Testis (tissue), 3 donors: Measurements from ENCODE around the gene XYLT1. TPM values are rescaled to one million over a fixed set of nuclear protein-coding genes. Genes with fewer than 3 reads are reported as not detected.

Experiments
- DNase-seq: peaks from one replicate; pipeline ENCODE4 v3.0.0-alpha.2; 2019
- H3K27ac ChIP-seq, 2 donors: fragments of 200-600 bp; sonication (generic); one replicate each; pipeline ENCODE4 v1.5.1; 2019
- H3K27me3 ChIP-seq: fragments of 200-600 bp; sonication (generic); one replicate; pipeline ENCODE4 v1.5.1; 2019
- H3K36me3 ChIP-seq: fragments of 200-600 bp; sonication (generic); one replicate; pipeline ENCODE4 v1.5.1; 2017; ENCODE audit warnings: low read depth; ENCODE audit errors: missing control alignments
- H3K4me1 ChIP-seq: fragments of 200-600 bp; sonication (generic); one replicate; pipeline ENCODE4 v1.5.1; 2019
- H3K4me3 ChIP-seq, 2 donors: fragments of 200-600 bp; sonication (generic); one replicate each; pipeline ENCODE4 v1.5.1; 2017 to 2019
- H3K9me3 ChIP-seq: fragments of 200-600 bp; sonication (generic); one replicate; pipeline ENCODE4 v1.5.1; 2017
- CTCF ChIP-seq, 3 experiments: fragments of 450-650 bp in 2 of 3; fragments of 200-600 bp in 1 of 3; sonication (generic) in 1 of 3; IDR thresholded peaks; one replicate each; pipeline ENCODE4 v1.5.1; 2016 to 2019; ENCODE audit warnings: antibody characterized with exemption in 3 of 3, mild to moderate bottlenecking in 2 of 3, moderate library complexity in 1 of 3
- POLR2A ChIP-seq: fragments of 450-650 bp; IDR thresholded peaks from one replicate; pipeline ENCODE4 v1.6.1; 2017; ENCODE audit warnings: antibody characterized with exemption, mild to moderate bottlenecking, moderate library complexity
- WGBS, 2 donors: methylation state at CpG; one replicate each; pipeline ENCODE4 v1.1.5; 2018; 5-methylcytosine and 5-hydroxymethylcytosine counted together
- intact Hi-C: fragments of 100-400 bp; cut with DNase I; formaldehyde crosslinking; loops from one replicate; pipeline ENCODE4 v1.15.1; 2023; ENCODE audit warnings: low total_unique reads
- polyA plus RNA-seq: library from polyadenylated mRNA; stranded (reverse); fragments of 350-450 nt; fragmentation: Illumina TruSeq; extraction: RNeasy Lipid Tissue Mini Kit (QIAGEN cat#74804); gene quantifications from one replicate; pipeline ENCODE4 v1.2.3, GENCODE V29; 2014; ENCODE audit warnings: low read depth, low replicate concordance; ENCODE audit not compliant: insufficient read depth
- total RNA-seq, 2 donors: library from RNA; depleted of rRNA; stranded (reverse); fragments of >200 nt; gene quantifications; one replicate each; pipeline ENCODE4 v1.2.3, GENCODE V29; 2016

XYLT1 gene
- total and polyA plus RNA-seq, 3 donors from 2014 or later, result 6.5 to 20.7 (median 13.6) TPM

DNA sequence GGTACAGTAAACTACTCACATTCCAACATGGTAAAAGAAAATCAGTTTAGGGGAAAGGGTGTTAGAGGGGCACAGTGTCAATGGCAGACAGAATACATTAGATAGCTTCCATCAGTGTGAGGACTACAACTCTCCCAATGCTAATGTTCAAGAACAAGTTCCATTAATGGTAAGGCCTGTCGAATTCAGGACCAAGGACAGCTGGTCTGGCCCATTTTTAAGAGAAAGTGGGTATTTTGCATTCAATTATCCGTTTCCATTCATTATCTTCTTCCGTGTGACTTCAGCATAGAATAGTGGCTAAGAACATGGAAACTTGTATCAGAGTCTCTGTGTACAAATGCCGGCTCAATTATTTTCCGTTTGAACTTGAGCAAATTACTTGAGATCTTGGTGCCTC, 98.4 kb downstream of the XYLT1 start:
- no peak overlapping the region for H3K27ac ChIP-seq
- H3K4me1 ChIP-seq, result peaks cover 30% of the 10 kb centered on the region
- intact Hi-C loops, result no loop called here
- no peak for DNase-seq
- no peak for TF ChIP-seq POLR2A
- H3K27me3 ChIP-seq, result no peaks in the 10 kb centered on the region
- H3K36me3 ChIP-seq, result no peaks in the 10 kb centered on the region
- no peak overlapping the region for H3K4me3 ChIP-seq
- WGBS, 2 donors, result 76 to 80% methylated on average over 5 of the region's 5 CpGs
- no peaks in the 10 kb centered on the region for H3K9me3 ChIP-seq

DNA sequence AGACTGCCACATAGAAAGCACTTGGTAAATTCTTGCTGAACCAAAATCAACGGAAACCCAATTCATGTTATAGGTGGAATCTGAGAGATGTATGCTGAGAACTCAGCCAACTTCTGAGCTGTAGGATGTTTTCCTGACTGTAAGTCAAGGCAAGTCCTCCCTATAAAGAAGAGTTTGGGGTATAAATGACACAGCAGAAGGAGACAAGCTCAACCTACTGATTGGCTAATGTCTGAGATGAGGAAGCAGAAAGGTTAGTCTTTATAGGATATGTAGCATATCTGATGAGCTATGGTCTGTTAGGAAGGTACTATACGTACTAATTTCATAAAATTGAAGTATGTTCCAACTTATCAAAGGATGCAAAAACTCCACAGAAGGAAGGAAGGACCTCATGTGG, 99.5 kb downstream of the XYLT1 start:
- Histone ChIP-seq H3K4me1 (peaks cover 34% of the 10 kb centered on the region), H3K9me3 (no peaks in the 10 kb centered on the region), H3K27ac (peak overlapping the region in 1 of 2 donors; percentile 82), H3K27me3 (no peaks in the 10 kb centered on the region), H3K36me3 (no peaks in the 10 kb centered on the region), H3K4me3 (no peak overlapping the region)
- 83 to 88% methylated on average over 2 of the region's 2 CpGs for WGBS, 2 donors
- DNase-seq, result no peak
- TF ChIP-seq POLR2A, result no peak
- TF ChIP-seq CTCF (IDR thresholded peaks at IDR 0.05), result no peak
- intact Hi-C loops, result no loop called here

GRCh38 chr16:17370731-17371285, 100.0 kb downstream of the XYLT1 start:
- no peak for TF ChIP-seq POLR2A
- no peak for TF ChIP-seq CTCF (IDR thresholded peaks at IDR 0.05)

DNA sequence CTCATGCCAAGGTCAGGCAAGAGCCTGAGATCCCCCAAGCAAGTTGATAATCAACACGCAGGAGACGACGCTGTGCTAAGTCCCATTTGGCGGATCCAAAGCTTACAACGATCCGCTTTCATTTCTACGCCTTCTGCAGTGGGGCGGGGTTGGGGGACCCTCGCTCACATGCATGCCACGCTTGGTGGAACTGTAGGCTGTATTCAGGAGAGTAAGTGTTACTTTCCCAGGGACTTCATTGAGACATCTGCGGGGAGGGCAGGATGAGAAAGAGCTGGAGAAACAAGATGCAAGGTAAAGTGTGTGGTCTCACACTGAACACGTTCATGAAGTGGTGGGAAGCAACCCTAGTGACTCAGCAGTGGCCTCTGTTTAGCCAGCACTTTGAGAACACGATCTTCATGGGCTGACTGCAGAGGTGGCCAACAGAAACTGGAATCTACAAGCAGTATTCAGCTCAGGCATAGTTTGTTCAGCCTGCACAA, 100.5 kb downstream of the XYLT1 start:
- DNase-seq, result peak; percentile 58
- Histone ChIP-seq H3K9me3 (no peaks in the 10 kb centered on the region), H3K4me1 (peaks cover 32% of the 10 kb centered on the region), H3K27me3 (no peaks in the 10 kb centered on the region), H3K36me3 (no peaks in the 10 kb centered on the region), H3K4me3 (no peak overlapping the region), H3K27ac (peak overlapping the region; percentile 47 to 82)
- 63 to 76% methylated on average over 13 of the region's 13 CpGs for WGBS, 2 donors
- intact Hi-C loops, result no loop called here
- TF ChIP-seq POLR2A (no peak), CTCF (IDR thresholded peaks at IDR 0.05) (no peak)

More at GRCh38 chr16:17370731-17371285, 100.0 kb downstream of the XYLT1 start:
- Histone ChIP-seq H3K4me3 (no peak overlapping the region), H3K27me3 (no peaks in the 10 kb centered on the region), H3K36me3 (no peaks in the 10 kb centered on the region), H3K4me1 (peaks cover 36% of the 10 kb centered on the region), H3K27ac (peak overlapping the region in 1 of 2 donors; percentile 82), H3K9me3 (no peaks in the 10 kb centered on the region)
- intact Hi-C loops, result no loop called here
- no peak for DNase-seq
- WGBS, 2 donors, result 53 to 61% methylated on average over 4 of the region's 4 CpGs

GRCh38 chr16:17369421-17370222, 101.1 kb downstream of the XYLT1 start:
- no peaks in the 10 kb centered on the region for H3K36me3 ChIP-seq
- H3K27ac ChIP-seq, result peak overlapping the region; percentile 47 to 82
- TF ChIP-seq POLR2A (no peak), CTCF (IDR thresholded peaks at IDR 0.05) (no peak)
- intact Hi-C loops, result no loop called here
- H3K4me3 ChIP-seq, result no peak overlapping the region
- H3K27me3 ChIP-seq, result no peaks in the 10 kb centered on the region
- WGBS, 2 donors, result 52 to 70% methylated on average over 11 to 14 of the region's 14 CpGs
- H3K4me1 ChIP-seq, result peaks cover 32% of the 10 kb centered on the region
- peak; percentile 40 for DNase-seq
- no peaks in the 10 kb centered on the region for H3K9me3 ChIP-seq
